ENCODE results near the gene HDAC9. TPM values are rescaled to one million over a fixed set of nuclear protein-coding genes. Genes with fewer than 3 reads are reported as not detected.
A peak's percentile ranks its signal among the peaks of the same experiment; 100 is the strongest.

The HDAC9 gene
- total RNA-seq, 1 experiment from 2014 or later, result 17.1 TPM

GRCh38 chr7:18575622-18576572 lies 80.3 kb downstream of the HDAC9 start:
- Histone ChIP-seq H3K4me1 (ENCODE audit: control insufficient read depth, insufficient read depth, low read length) (no peaks in the 10 kb centered on the region), H3K27me3 (ENCODE audit: control insufficient read depth, insufficient read depth, low read length) (no peaks in the 10 kb centered on the region), H3K4me3 (ENCODE audit: low read depth in 2 of 2, low read length in 2 of 2) (no peak overlapping the region), H3K27ac (ENCODE audit: low read length) (no peak overlapping the region), H3K9me3 (ENCODE audit: control insufficient read depth, insufficient read depth, low read depth, low read length) (no peaks in the 10 kb centered on the region; the same call in 1 of the 2 replicates), H3K36me3 (ENCODE audit: control insufficient read depth, insufficient read depth, low read length) (no peaks in the 10 kb centered on the region)
- in situ Hi-C loops (cut with HindIII; ENCODE audit: low pct_unique_long_range_greater_than_20kb, low sequenced_read_pairs), result no loop called here
- POLR2A ChIA-PET, result no interaction called here
- intact Hi-C loops (cut with micrococcal nuclease; ENCODE audit: unreplicated experiment), result no loop called here
- no peak for DNase-seq (ENCODE audit: low read depth, low spot score)
- CTCF ChIA-PET, result no interaction called here
- no peak for TF ChIP-seq REST (IDR thresholded peaks at IDR 0.05; ENCODE audit: insufficient read depth in 1 of 2, low read depth in 2 of 2, low read length in 1 of 2)
- TF ChIP-seq CTCF (IDR thresholded peaks at IDR 0.05), result no peak
- TF ChIP-seq TCF7L2 (IDR thresholded peaks at IDR 0.05; ENCODE audit: low read depth, low read length), result no peak
- no peak for TF ChIP-seq SIN3A (IDR thresholded peaks at IDR 0.05; ENCODE audit: borderline replicate concordance, insufficient read depth, low read depth, low read length)
- no peak for TF ChIP-seq POLR2AphosphoS5 (IDR thresholded peaks at IDR 0.05; ENCODE audit: low read depth, low read length)
- no TSS peak for BruUV-seq (replicated peaks)
- 0 out of 2 replicates have a peak, but pooled peaks have one; percentile 27 for ATAC-seq

DNA sequence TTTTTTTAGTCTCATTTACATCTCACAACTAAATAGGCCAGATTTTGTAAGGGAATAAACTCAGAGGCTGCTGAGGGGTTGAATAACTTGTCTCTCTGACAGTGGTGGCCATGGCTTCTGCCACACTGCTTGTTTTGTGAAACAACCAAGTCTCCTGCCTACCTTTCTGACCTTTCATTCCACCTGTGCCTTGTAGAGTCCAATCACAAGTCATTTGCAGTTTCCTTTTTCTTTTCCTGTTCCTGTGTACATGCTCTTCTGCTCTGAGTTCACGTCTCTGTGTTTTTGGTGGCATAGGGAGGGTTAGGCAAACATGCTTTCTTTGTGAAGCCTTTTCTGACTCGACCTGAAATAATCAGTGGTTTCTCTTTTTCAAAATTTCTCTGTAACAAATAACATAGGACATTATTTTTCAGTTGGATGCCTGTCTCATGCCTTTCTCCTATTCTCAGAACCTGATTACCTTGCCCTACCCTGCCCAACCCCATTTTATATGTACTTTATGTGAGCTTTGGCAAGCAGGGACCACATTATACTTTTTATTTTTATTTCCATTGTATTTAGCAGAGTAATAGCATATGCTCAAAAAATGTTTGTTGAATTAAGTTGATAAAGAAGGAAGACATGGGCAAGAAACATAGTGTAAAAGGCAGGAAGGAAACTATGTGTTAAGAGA lies 81.7 kb downstream of the HDAC9 start:
- no peaks in the 10 kb centered on the region for H3K27me3 ChIP-seq (ENCODE audit: control insufficient read depth, insufficient read depth, low read length)
- DNase-seq (ENCODE audit: low read depth, low spot score) (no peak), ATAC-seq (no peak)
- BruUV-seq (replicated peaks), result no TSS peak
- ChIA-PET CTCF (no interaction called here), POLR2A (no interaction called here)
- intact Hi-C loops (cut with micrococcal nuclease; ENCODE audit: unreplicated experiment) (no loop called here), in situ Hi-C loops (cut with HindIII; ENCODE audit: low pct_unique_long_range_greater_than_20kb, low sequenced_read_pairs) (no loop called here)
- H3K27ac ChIP-seq (ENCODE audit: low read length), result peak overlapping the region; percentile 49; the same call in 1 of the 2 replicates
- H3K36me3 ChIP-seq (ENCODE audit: control insufficient read depth, insufficient read depth, low read length), result no peaks in the 10 kb centered on the region
- TF ChIP-seq TCF7L2 (IDR thresholded peaks at IDR 0.05; ENCODE audit: low read depth, low read length) (no peak), REST (IDR thresholded peaks at IDR 0.05; ENCODE audit: insufficient read depth in 1 of 2, low read depth in 2 of 2, low read length in 1 of 2) (no peak), SIN3A (IDR thresholded peaks at IDR 0.05; ENCODE audit: borderline replicate concordance, insufficient read depth, low read depth, low read length) (no peak), CTCF (IDR thresholded peaks at IDR 0.05) (no peak), POLR2AphosphoS5 (IDR thresholded peaks at IDR 0.05; ENCODE audit: low read depth, low read length) (no peak)
- no peaks in the 10 kb centered on the region for H3K4me1 ChIP-seq (ENCODE audit: control insufficient read depth, insufficient read depth, low read length)
- no peak overlapping the region for H3K4me3 ChIP-seq (ENCODE audit: low read depth in 2 of 2, low read length in 2 of 2)
- H3K9me3 ChIP-seq (ENCODE audit: control insufficient read depth, insufficient read depth, low read depth, low read length), result no peaks in the 10 kb centered on the region; the same call in 1 of the 2 replicates
